ENCODE results near the gene TTR.

TTR gene

DNA sequence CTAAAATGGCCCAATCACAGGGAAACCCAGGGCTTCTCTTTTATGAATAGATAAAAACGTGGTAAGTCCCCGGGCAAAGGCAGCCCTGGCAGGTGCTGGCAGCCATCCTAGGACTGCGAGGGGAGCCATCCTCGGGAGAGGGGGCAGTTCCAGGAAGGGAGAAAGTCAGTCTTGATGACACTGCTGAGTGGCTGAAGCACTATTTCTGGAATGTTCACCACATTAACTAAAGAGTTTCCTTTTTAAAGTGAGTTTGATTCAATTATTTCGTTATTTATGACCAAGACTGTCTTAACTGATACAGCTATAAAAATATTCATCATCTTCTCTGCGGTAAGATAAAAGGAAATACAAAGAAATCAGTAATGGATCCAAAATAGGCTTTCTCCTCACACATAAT lies 20.4 kb downstream of the TTR start:
- no peak overlapping the region for H3K4me3 ChIP-seq (ENCODE audit: low read length)
- H3K4me1 ChIP-seq (ENCODE audit: low read length): no peaks in the 10 kb centered on the region; the same call in 1 of the 2 replicates
- H4K20me1 ChIP-seq (ENCODE audit: insufficient read depth, low read length): no peaks in the 10 kb centered on the region
- no peaks in the 10 kb centered on the region for H3K79me2 ChIP-seq (ENCODE audit: low read length)
- no peaks in the 10 kb centered on the region for H3K27me3 ChIP-seq (ENCODE audit: low read depth, low read length)
- no peak overlapping the region for H3K4me2 ChIP-seq (ENCODE audit: low read length)
- peak overlapping the region; percentile 45; the same call in 1 of the 2 replicates for H2AFZ ChIP-seq (ENCODE audit: low read depth, low read length)
- TF ChIP-seq, protein P1, sequence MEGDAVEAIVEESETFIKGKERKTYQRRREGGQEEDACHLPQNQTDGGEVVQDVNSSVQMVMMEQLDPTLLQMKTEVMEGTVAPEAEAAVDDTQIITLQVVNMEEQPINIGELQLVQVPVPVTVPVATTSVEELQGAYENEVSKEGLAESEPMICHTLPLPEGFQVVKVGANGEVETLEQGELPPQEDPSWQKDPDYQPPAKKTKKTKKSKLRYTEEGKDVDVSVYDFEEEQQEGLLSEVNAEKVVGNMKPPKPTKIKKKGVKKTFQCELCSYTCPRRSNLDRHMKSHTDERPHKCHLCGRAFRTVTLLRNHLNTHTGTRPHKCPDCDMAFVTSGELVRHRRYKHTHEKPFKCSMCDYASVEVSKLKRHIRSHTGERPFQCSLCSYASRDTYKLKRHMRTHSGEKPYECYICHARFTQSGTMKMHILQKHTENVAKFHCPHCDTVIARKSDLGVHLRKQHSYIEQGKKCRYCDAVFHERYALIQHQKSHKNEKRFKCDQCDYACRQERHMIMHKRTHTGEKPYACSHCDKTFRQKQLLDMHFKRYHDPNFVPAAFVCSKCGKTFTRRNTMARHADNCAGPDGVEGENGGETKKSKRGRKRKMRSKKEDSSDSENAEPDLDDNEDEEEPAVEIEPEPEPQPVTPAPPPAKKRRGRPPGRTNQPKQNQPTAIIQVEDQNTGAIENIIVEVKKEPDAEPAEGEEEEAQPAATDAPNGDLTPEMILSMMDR (IDR thresholded peaks at IDR 0.05; ENCODE audit: low read depth, low read length): no peak
- no peak for TF ChIP-seq EZH2phosphoT487 (IDR thresholded peaks at IDR 0.05; ENCODE audit: low read depth)
- no peaks in the 10 kb centered on the region for H3K36me3 ChIP-seq (replicated peaks; ENCODE audit: low read depth, low read length)
- H3K27ac ChIP-seq (ENCODE audit: low read length): no peak overlapping the region
- H3K9ac ChIP-seq (ENCODE audit: low read length): no peak overlapping the region
- H3K9me3 ChIP-seq (ENCODE audit: insufficient read depth, low read length): no peaks in the 10 kb centered on the region

DNA sequence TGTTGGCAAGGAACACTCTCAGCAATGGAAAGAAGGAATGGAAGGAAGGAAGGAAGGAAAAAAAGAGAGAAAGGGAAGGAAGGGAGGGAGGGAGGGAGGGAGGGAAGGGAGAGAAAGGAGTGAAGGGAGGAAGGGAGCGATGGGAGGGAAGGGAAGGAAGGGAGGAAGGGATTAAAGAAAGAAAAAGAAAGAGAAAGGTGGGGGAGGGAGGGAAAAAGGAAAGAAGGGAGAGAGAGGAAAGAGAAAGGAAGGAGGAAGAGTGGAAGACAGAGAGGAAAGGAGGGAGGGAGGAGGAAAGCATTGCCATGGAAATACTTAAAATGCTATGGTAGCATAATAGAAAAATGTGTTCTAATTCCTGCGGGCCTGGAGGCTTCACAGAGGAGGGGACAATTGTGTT lies 22.4 kb downstream of the TTR start:
- Histone ChIP-seq H3K4me2 (ENCODE audit: low read length) (no peak overlapping the region), H3K27ac (ENCODE audit: low read length) (no peak overlapping the region), H3K4me3 (ENCODE audit: low read length) (no peak overlapping the region), H3K9me3 (ENCODE audit: insufficient read depth, low read length) (no peaks in the 10 kb centered on the region), H3K27me3 (ENCODE audit: low read depth, low read length) (no peaks in the 10 kb centered on the region), H3K4me1 (ENCODE audit: low read length) (no peaks in the 10 kb centered on the region; the same call in 1 of the 2 replicates), H3K9ac (ENCODE audit: low read length) (no peak overlapping the region), H3K36me3 (replicated peaks; ENCODE audit: low read depth, low read length) (no peaks in the 10 kb centered on the region), H4K20me1 (ENCODE audit: insufficient read depth, low read length) (no peaks in the 10 kb centered on the region), H3K79me2 (ENCODE audit: low read length) (no peaks in the 10 kb centered on the region), H2AFZ (ENCODE audit: low read depth, low read length) (no peak overlapping the region)
- no peak for TF ChIP-seq EZH2phosphoT487 (IDR thresholded peaks at IDR 0.05; ENCODE audit: low read depth)
- TF ChIP-seq, protein P1 (IDR thresholded peaks at IDR 0.05; ENCODE audit: low read depth, low read length): no peak

DNA sequence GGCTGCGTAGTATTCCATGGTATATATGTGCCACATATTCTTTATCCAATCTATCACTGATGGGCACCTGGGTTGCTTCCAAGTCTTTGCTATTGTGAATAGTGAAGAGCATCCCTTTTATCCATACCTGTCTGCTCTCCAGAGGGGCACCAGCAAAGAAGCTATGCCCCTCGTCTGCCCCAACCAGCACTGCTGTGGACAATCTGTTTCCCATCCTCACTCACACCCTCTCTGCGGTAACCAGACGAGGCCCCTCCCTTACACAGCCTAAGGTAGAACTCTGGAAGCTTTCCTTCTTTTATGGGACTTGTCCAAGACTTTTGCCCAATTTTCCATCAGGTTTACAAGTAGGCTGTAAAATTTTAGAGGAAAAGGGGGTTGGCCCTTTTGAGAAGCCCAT lies 24.9 kb downstream of the TTR start:
- Histone ChIP-seq H3K27me3 (ENCODE audit: low read depth, low read length) (no peaks in the 10 kb centered on the region), H3K4me3 (ENCODE audit: low read length) (no peak overlapping the region), H3K9ac (ENCODE audit: low read length) (no peak overlapping the region), H2AFZ (ENCODE audit: low read depth, low read length) (no peak overlapping the region), H3K4me1 (ENCODE audit: low read length) (no peaks in the 10 kb centered on the region; the same call in 1 of the 2 replicates), H3K79me2 (ENCODE audit: low read length) (no peaks in the 10 kb centered on the region), H4K20me1 (ENCODE audit: insufficient read depth, low read length) (no peaks in the 10 kb centered on the region), H3K9me3 (ENCODE audit: insufficient read depth, low read length) (no peaks in the 10 kb centered on the region), H3K4me2 (ENCODE audit: low read length) (no peak overlapping the region), H3K27ac (ENCODE audit: low read length) (no peak overlapping the region), H3K36me3 (replicated peaks; ENCODE audit: low read depth, low read length) (no peaks in the 10 kb centered on the region)
- TF ChIP-seq EZH2phosphoT487 (IDR thresholded peaks at IDR 0.05; ENCODE audit: low read depth): no peak
- TF ChIP-seq, protein P1 (IDR thresholded peaks at IDR 0.05; ENCODE audit: low read depth, low read length): no peak

DNA sequence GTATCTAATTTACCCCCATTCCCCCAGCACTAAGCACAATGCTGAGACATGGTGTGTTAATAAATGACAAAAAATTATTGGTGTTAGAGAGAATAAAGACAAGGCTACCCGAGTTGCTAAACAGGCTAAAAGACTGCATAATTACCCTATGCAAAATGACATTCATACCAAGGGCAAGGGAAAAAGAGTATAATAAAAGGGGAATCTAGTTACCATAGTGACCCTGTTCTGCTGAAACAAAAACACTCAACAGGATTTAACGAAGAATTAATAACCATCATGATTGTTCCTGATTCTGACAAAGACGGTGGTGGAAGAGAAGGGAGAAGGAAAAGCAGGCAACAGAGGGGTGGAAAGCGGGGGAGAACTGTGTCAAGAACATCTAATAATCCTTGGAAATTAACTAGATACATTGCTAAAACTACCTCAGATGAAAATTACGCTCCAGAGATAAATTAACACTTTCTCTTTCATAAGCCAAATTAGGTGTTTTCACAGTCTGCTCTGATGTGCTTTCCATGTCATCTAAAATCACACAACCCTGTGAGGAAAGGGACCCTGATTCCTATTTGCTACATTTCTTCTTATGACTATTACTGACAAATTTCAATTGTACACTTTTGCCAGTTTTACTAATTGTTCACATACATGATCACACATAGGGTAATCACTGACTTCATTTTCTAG lies 25.5 kb downstream of the TTR start:
- Histone ChIP-seq H3K36me3 (replicated peaks; ENCODE audit: low read depth, low read length) (no peaks in the 10 kb centered on the region), H3K79me2 (ENCODE audit: low read length) (no peaks in the 10 kb centered on the region), H3K4me2 (ENCODE audit: low read length) (peak overlapping the region; percentile 36; the same call in 1 of the 2 replicates), H3K27me3 (ENCODE audit: low read depth, low read length) (no peaks in the 10 kb centered on the region), H4K20me1 (ENCODE audit: insufficient read depth, low read length) (no peaks in the 10 kb centered on the region), H3K4me3 (ENCODE audit: low read length) (no peak overlapping the region), H2AFZ (ENCODE audit: low read depth, low read length) (no peak overlapping the region), H3K9me3 (ENCODE audit: insufficient read depth, low read length) (no peaks in the 10 kb centered on the region), H3K9ac (ENCODE audit: low read length) (no peak overlapping the region), H3K4me1 (ENCODE audit: low read length) (no peaks in the 10 kb centered on the region; the same call in 1 of the 2 replicates), H3K27ac (ENCODE audit: low read length) (no peak overlapping the region)
- TF ChIP-seq, protein P1 (IDR thresholded peaks at IDR 0.05; ENCODE audit: low read depth, low read length): no peak
- TF ChIP-seq EZH2phosphoT487 (IDR thresholded peaks at IDR 0.05; ENCODE audit: low read depth): no peak

All from OCI-LY3 (cell line).